OCI-LY7 (cell line): Measurements from ENCODE around the gene TEX30. TPM values are rescaled to one million over a fixed set of nuclear protein-coding genes. Genes with fewer than 3 reads are reported as not detected.

ENCODE experiments used
- BruUV-seq: library from RNA; stranded (reverse); fragments of 400-500 nt; replicated peaks from 2 replicates; lab custom pipeline; 2021; lab: Mats Ljungman, UMichigan
- CTCF ChIA-PET: fragments of 300-600 bp; sonication (Branson Sonifier 250); formaldehyde crosslinking; loops from one replicate; lab custom pipeline; 2022; ENCODE audit warnings: antibody characterized with exemption; ENCODE audit not compliant: unreplicated experiment; lab: Charles Lee
- POLR2A ChIA-PET: fragments of 300-600 bp; sonication (Branson Sonifier 250); formaldehyde crosslinking; loops from one replicate; lab custom pipeline; 2022; ENCODE audit warnings: antibody characterized with exemption; lab: Charles Lee
- DNase-seq: peaks from one replicate; pipeline ENCODE4 v3.0.0-alpha.2; 2015; ENCODE audit warnings: low spot score
- H2AFZ ChIP-seq: fragments of 200-600 bp; sonication (generic), shearing (Covaris generic); 2 replicates; pipeline ENCODE4 v1.6.1; 2014; ENCODE audit warnings: mild to moderate bottlenecking, antibody characterized with exemption, low read length, moderate library complexity
- H3K27ac ChIP-seq: fragments of 200-600 bp; sonication (generic); 2 replicates; pipeline ENCODE4 v1.5.1; 2014; ENCODE audit warnings: mixed run types, low read depth, mild to moderate bottlenecking, moderate library complexity, low read length, inconsistent platforms; ENCODE audit not compliant: poor library complexity, severe bottlenecking
- H3K36me3 ChIP-seq: fragments of 200-600 bp; sonication (generic); 2 replicates; pipeline ENCODE4 v1.6.1; 2014; ENCODE audit warnings: mild to moderate bottlenecking, antibody characterized with exemption, low read length, moderate library complexity, mixed read lengths; ENCODE audit not compliant: insufficient read depth
- H3K4me1 ChIP-seq: fragments of 200-600 bp; sonication (generic); 2 replicates; pipeline ENCODE4 v1.5.1; 2014; ENCODE audit warnings: mild to moderate bottlenecking, low read length; ENCODE audit not compliant: insufficient read depth, poor library complexity, severe bottlenecking
- H3K4me2 ChIP-seq: fragments of 200-600 bp; sonication (generic); 2 replicates; pipeline ENCODE4 v1.6.1; 2014; ENCODE audit warnings: mild to moderate bottlenecking, low read length
- H3K4me3 ChIP-seq: fragments of 200-600 bp; sonication (generic); 2 replicates; pipeline ENCODE4 v1.5.1; 2014; ENCODE audit warnings: mild to moderate bottlenecking, low read depth, low read length; ENCODE audit not compliant: poor library complexity, severe bottlenecking
- H3K79me2 ChIP-seq: fragments of 200-600 bp; sonication (generic); 2 replicates; pipeline ENCODE4 v1.6.1; 2016; ENCODE audit warnings: low read depth, mild to moderate bottlenecking, low read length, moderate library complexity, mixed read lengths; ENCODE audit not compliant: insufficient read depth
- H3K9me2 ChIP-seq: fragments of 200-600 bp; sonication (generic); 2 replicates; pipeline ENCODE4 v1.6.1; 2016; ENCODE audit warnings: mild to moderate bottlenecking, low read length, mixed read lengths; ENCODE audit not compliant: insufficient read depth
- H3K9me3 ChIP-seq: fragments of 200-600 bp; sonication (generic); 2 replicates; pipeline ENCODE4 v1.6.1; 2014; ENCODE audit warnings: mild to moderate bottlenecking, mixed run types, low read length, mixed read lengths
- H4K20me1 ChIP-seq: fragments of 200-600 bp; sonication (generic); 2 replicates; pipeline ENCODE4 v1.6.1; 2014; ENCODE audit warnings: mild to moderate bottlenecking, antibody characterized with exemption, low read length, moderate library complexity, mixed read lengths; ENCODE audit not compliant: insufficient read depth
- EZH2phosphoT487 ChIP-seq: fragments of 200-600 bp; sonication (generic); IDR thresholded peaks from 2 replicates; pipeline ENCODE4 v1.6.1; 2018; ENCODE audit warnings: low read depth, borderline replicate concordance, mild to moderate bottlenecking, mixed run types, antibody characterized with exemption, low read length, moderate library complexity, mixed read lengths
- intact Hi-C: fragments of 100-400 bp; cut with micrococcal nuclease; formaldehyde crosslinking; loops from one replicate; pipeline ENCODE4 v1.10.0; 2022; ENCODE audit not compliant: unreplicated experiment
- total RNA-seq, 2 experiments: library from RNA; depleted of rRNA in 1 of 2; stranded (reverse); fragments of >200 nt in 1 of 2; shearing (Covaris generic) in 1 of 2; gene quantifications; 2 replicates each; pipeline ENCODE4 v1.2.3, GENCODE V29; 2014 to 2022
- TF ChIP-seq, protein P1 (sequence below): fragments of 200-600 bp; sonication (generic); conservative IDR thresholded peaks from 2 replicates; pipeline ENCODE4 v1.5.1; 2014; ENCODE audit warnings: mild to moderate bottlenecking, antibody characterized with exemption, low read length, moderate library complexity, mixed read lengths

TEX30 gene
- total RNA-seq, 2 experiments from 2014 or later: 4.0 to 6.7 TPM

GRCh38 chr13:102751886-102752285 lies 21.7 kb downstream of the TEX30 start:
- intact Hi-C loops: no loop called here
- H3K4me3 ChIP-seq: no peak overlapping the region
- ChIA-PET POLR2A (interaction anchor here (0.6 kb wide), 1 partner anchor 1044 kb away, joined by 3 read pairs; no protein-coding TSS in a partner anchor), CTCF (no interaction called here)
- no peaks in the 10 kb centered on the region for H3K79me2 ChIP-seq
- no peaks in the 10 kb centered on the region for H3K36me3 ChIP-seq
- no peak overlapping the region for H3K4me2 ChIP-seq
- no peaks in the 10 kb centered on the region for H3K4me1 ChIP-seq
- TF ChIP-seq EZH2phosphoT487: no peak
- TF ChIP-seq, protein P1, sequence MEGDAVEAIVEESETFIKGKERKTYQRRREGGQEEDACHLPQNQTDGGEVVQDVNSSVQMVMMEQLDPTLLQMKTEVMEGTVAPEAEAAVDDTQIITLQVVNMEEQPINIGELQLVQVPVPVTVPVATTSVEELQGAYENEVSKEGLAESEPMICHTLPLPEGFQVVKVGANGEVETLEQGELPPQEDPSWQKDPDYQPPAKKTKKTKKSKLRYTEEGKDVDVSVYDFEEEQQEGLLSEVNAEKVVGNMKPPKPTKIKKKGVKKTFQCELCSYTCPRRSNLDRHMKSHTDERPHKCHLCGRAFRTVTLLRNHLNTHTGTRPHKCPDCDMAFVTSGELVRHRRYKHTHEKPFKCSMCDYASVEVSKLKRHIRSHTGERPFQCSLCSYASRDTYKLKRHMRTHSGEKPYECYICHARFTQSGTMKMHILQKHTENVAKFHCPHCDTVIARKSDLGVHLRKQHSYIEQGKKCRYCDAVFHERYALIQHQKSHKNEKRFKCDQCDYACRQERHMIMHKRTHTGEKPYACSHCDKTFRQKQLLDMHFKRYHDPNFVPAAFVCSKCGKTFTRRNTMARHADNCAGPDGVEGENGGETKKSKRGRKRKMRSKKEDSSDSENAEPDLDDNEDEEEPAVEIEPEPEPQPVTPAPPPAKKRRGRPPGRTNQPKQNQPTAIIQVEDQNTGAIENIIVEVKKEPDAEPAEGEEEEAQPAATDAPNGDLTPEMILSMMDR: no peak
- no peaks in the 10 kb centered on the region for H4K20me1 ChIP-seq
- no TSS peak for BruUV-seq
- H2AFZ ChIP-seq: no peak overlapping the region
- no peak for DNase-seq
- H3K9me2 ChIP-seq: no peaks in the 10 kb centered on the region
- no peaks in the 10 kb centered on the region for H3K9me3 ChIP-seq
- H3K27ac ChIP-seq: no peak overlapping the region

DNA sequence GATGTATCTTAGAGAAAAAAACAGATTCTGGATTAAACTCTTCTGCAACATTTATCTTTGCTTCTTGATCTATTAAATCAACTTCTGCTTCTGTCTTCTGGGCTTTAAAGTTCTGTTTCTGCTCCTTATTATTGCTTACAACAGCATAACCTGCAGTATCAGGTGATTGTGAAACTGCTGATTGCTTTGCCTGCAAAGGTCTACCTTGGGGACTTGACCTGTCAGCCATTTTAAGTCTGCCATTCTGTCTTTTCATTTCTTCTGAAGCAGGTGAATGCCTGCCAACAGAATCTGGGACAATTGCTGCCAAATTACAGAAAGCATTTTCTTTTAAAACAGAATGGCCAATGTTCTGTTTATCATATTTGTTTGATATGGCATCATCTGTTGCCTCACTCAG lies 31.1 kb downstream of the TEX30 start:
- TF ChIP-seq, protein P1: no peak
- no peak for TF ChIP-seq EZH2phosphoT487
- no peaks in the 10 kb centered on the region for H3K4me1 ChIP-seq
- intact Hi-C loops: no loop called here
- no peak overlapping the region for H3K27ac ChIP-seq
- H3K9me2 ChIP-seq: no peaks in the 10 kb centered on the region
- H3K36me3 ChIP-seq: no peaks in the 10 kb centered on the region
- no peaks in the 10 kb centered on the region for H3K79me2 ChIP-seq
- H3K4me3 ChIP-seq: no peak overlapping the region
- POLR2A ChIA-PET: no interaction called here
- H2AFZ ChIP-seq: no peak overlapping the region
- DNase-seq: no peak
- no TSS peak for BruUV-seq
- no peaks in the 10 kb centered on the region for H3K9me3 ChIP-seq
- H3K4me2 ChIP-seq: no peak overlapping the region
- CTCF ChIA-PET: no interaction called here
- no peaks in the 10 kb centered on the region for H4K20me1 ChIP-seq

DNA sequence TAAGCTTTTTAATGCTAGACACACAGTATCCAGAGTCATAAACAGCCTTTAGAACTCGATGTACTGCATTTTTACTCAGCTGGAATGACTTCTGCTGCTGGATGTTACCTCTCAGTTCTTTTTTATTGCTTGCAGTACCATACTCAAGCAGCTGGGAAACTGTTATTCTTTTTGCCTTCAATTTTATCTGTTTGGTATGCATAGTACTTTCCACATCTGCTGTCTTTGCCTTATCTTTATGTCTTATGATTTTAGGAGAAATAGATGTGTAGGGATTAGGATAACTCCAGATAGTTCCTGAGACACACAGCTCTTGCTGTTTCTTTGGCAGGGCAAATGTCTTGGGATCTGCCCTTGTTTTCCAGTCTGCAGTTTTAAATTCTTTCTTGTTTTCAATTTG lies 31.5 kb downstream of the TEX30 start:
- Histone ChIP-seq H3K27ac (no peak overlapping the region), H3K4me1 (no peaks in the 10 kb centered on the region), H3K4me3 (no peak overlapping the region), H3K9me2 (no peaks in the 10 kb centered on the region), H3K4me2 (no peak overlapping the region), H3K9me3 (no peaks in the 10 kb centered on the region), H3K79me2 (no peaks in the 10 kb centered on the region), H3K36me3 (no peaks in the 10 kb centered on the region), H2AFZ (no peak overlapping the region), H4K20me1 (no peaks in the 10 kb centered on the region)
- BruUV-seq: no TSS peak
- intact Hi-C loops: no loop called here
- TF ChIP-seq, protein P1: no peak
- no peak for TF ChIP-seq EZH2phosphoT487
- no peak for DNase-seq
- CTCF ChIA-PET: no interaction called here
- POLR2A ChIA-PET: no interaction called here
